A549 (cell line): Measurements from ENCODE around the gene ARHGEF28. TPM values are rescaled to one million over a fixed set of nuclear protein-coding genes. Genes with fewer than 3 reads are reported as not detected.

ENCODE experiments used
- ATAC-seq, 2 experiments: fragments of 200-7000 bp in 1 of 2; fragments of >200 bp in 1 of 2; cut with Nextera tagmentation in 1 of 2; cut with Tn5 transposase in 1 of 2; 3 replicates each; pipeline versions ENCODE4 v1.8.0 to v1.9.1; 2018 to 2020; ENCODE audit warnings: mild to moderate bottlenecking in 1 of 2, moderate library complexity in 1 of 2
- CTCF ChIA-PET: fragments of 300-600 bp; sonication (Branson Sonifier 250); formaldehyde crosslinking; extraction: SDS; loops from one replicate; lab custom pipeline; 2021; ENCODE audit warnings: antibody characterized with exemption, inconsistent platforms; lab: Yijun Ruan, JAX
- POLR2A ChIA-PET: fragments of 350-600 bp; formaldehyde crosslinking; extraction: SDS; loops from one replicate; lab custom pipeline; 2021; ENCODE audit warnings: antibody characterized with exemption, inconsistent platforms; lab: Yijun Ruan, JAX
- DNase-seq, 2 experiments: peaks; one replicate each; pipeline versions ENCODE4 v3.0.0 to v3.0.0-alpha.2; 2011 to 2016; ENCODE audit warnings: low read depth in 1 of 2, low spot score in 1 of 2
- FAIRE-seq: peaks from 2 replicates; lab custom pipeline; 2011; peaks lifted over from hg19 to GRCh38; lab: Jason Lieb, UNC
- H3K27ac ChIP-seq, 2 experiments: fragments of >200 bp; sonication (Bioruptor Twin); formaldehyde crosslinking; 3 replicates each; pipeline ENCODE4 v1.5.1; 2016 to 2017
- H3K4me1 ChIP-seq: fragments of >200 bp; sonication (Bioruptor Twin); formaldehyde crosslinking; 3 replicates; pipeline ENCODE4 v1.6.1; 2016
- H3K4me2 ChIP-seq: fragments of >200 bp; sonication (Bioruptor Twin); formaldehyde crosslinking; 3 replicates; pipeline ENCODE4 v1.6.1; 2016
- H3K4me3 ChIP-seq: fragments of >200 bp; sonication (Bioruptor Twin); formaldehyde crosslinking; 3 replicates; pipeline ENCODE4 v1.5.1; 2016
- H3K9me3 ChIP-seq: fragments of >200 bp; sonication (Bioruptor Twin); formaldehyde crosslinking; 3 replicates; pipeline ENCODE4 v1.6.1; 2016
- ATOH8 ChIP-seq: fragments of 250-450 bp; sonication (Bioruptor Pico); IDR thresholded peaks from 2 replicates; pipeline ENCODE4 v1.5.0; 2020; ENCODE audit warnings: low read depth, mild to moderate bottlenecking, moderate library complexity
- CTCF ChIP-seq: fragments of >200 bp; sonication (Bioruptor Twin); formaldehyde crosslinking; IDR thresholded peaks from 3 replicates; pipeline ENCODE4 v1.5.1; 2016
- EHMT2 ChIP-seq: fragments of 200-600 bp; sonication (generic); IDR thresholded peaks from 2 replicates; pipeline ENCODE4 v1.6.1; 2016; ENCODE audit warnings: antibody characterized with exemption, low read depth, mild to moderate bottlenecking, moderate library complexity
- FOSL2 ChIP-seq, 2 experiments: fragments of 450-650 bp in 1 of 2; fragments of >200 bp in 1 of 2; sonication (Bioruptor Twin) in 1 of 2; formaldehyde crosslinking; IDR thresholded peaks; 2 replicates each; pipeline versions ENCODE4 v1.5.0 to v1.6.1; 2016 to 2020; ENCODE audit warnings: mild to moderate bottlenecking in 1 of 2, moderate library complexity in 1 of 2
- HDAC2 ChIP-seq: fragments of 200-600 bp; sonication (generic); IDR thresholded peaks from 2 replicates; pipeline ENCODE4 v1.6.1; 2016
- HEYL ChIP-seq: fragments of 250-450 bp; sonication (Bioruptor Pico); IDR thresholded peaks from 2 replicates; pipeline ENCODE4 v1.8.0; 2021; ENCODE audit warnings: mild to moderate bottlenecking, moderate library complexity
- HMGXB4 ChIP-seq: fragments of 250-450 bp; sonication (Bioruptor Pico); IDR thresholded peaks from 2 replicates; pipeline ENCODE4 v1.5.0; 2021; ENCODE audit warnings: mild to moderate bottlenecking, moderate library complexity, borderline replicate concordance
- KDM1A ChIP-seq: fragments of 200-600 bp; sonication (generic); IDR thresholded peaks from 2 replicates; pipeline ENCODE4 v1.6.1; 2016; ENCODE audit warnings: low read depth, mild to moderate bottlenecking
- MAFK ChIP-seq: fragments of 450-650 bp; IDR thresholded peaks from 2 replicates; pipeline ENCODE4 v1.6.1; 2014; ENCODE audit not compliant: partially characterized antibody
- NFE2L2 ChIP-seq: fragments of 150-350 bp; conservative IDR thresholded peaks from 2 replicates; pipeline ENCODE4 v1.6.1; 2014; ENCODE audit warnings: low read length
- NPAS2 ChIP-seq: fragments of 250-450 bp; sonication (Bioruptor Pico); IDR thresholded peaks from 2 replicates; pipeline ENCODE4 v1.8.0; 2022; ENCODE audit warnings: mild to moderate bottlenecking, moderate library complexity, borderline replicate concordance
- PBX3 ChIP-seq: IDR thresholded peaks from 2 replicates; pipeline ENCODE4 v1.6.1; 2012
- POLR2A ChIP-seq: IDR thresholded peaks from 2 replicates; pipeline ENCODE4 v1.6.1; 2012; ENCODE audit warnings: mild to moderate bottlenecking, low read length
- POLR2AphosphoS2 ChIP-seq: conservative IDR thresholded peaks from 2 replicates; pipeline ENCODE4 v1.6.1; 2012; ENCODE audit warnings: low read length, improper control_type of control experiment, inconsistent platforms
- TP53 ChIP-seq: fragments of 250-450 bp; sonication (Bioruptor Pico); IDR thresholded peaks from 2 replicates; pipeline ENCODE4 v1.5.0; 2021; ENCODE audit warnings: mild to moderate bottlenecking, moderate library complexity
- USF2 ChIP-seq: fragments of 450-650 bp; IDR thresholded peaks from 2 replicates; pipeline ENCODE4 v1.6.1; 2014; ENCODE audit warnings: antibody characterized with exemption
- ZFP36 ChIP-seq: fragments of 450-650 bp; IDR thresholded peaks from 2 replicates; pipeline ENCODE4 v1.6.1; 2014; ENCODE audit warnings: borderline replicate concordance; ENCODE audit not compliant: partially characterized antibody
- WGBS: methylation state at CpG from one replicate; pipeline ENCODE4 v1.1.6; 2017; ENCODE audit errors: missing lambda C conversion rate; 5-methylcytosine and 5-hydroxymethylcytosine counted together
- polyA plus RNA-seq, 4 experiments: library from polyadenylated mRNA; depleted of rRNA in 3 of 4; stranded (reverse); fragments of >200 nt; fragmentation: RNase III in 1 of 4; extraction: RNeasy Plus Mini Kit Qiagen cat#74134 plus additional on column Dnase treatment in 1 of 4; gene quantifications; 2 replicates in 3 of 4; 3 replicates in 1 of 4; pipeline ENCODE4 v1.2.3, GENCODE V29; 2011 to 2017

ARHGEF28 gene
- polyA plus RNA-seq, 2 of the 4 experiments (the other 2 are of a cell fraction): 17.0 to 22.3 TPM

GRCh38 chr5:73620334-73620687, 5.7 kb upstream of the ARHGEF28 start:
- FAIRE-seq (no peak), ATAC-seq (no peak), DNase-seq (no peak)
- no peak overlapping the region; the same call in 2 of the 3 replicates for H3K4me2 ChIP-seq
- CTCF ChIA-PET: interaction anchor here (0.7 to 2.5 kb wide), 5 partner anchors 13 to 173 kb away, joined by 3 to 10 read pairs (median 3); no protein-coding TSS in a partner anchor
- 91% methylated on average over 1 of the region's 1 CpG for WGBS
- TF ChIP-seq POLR2A (no peak), MAFK (peak; percentile 87)
- H3K4me1 ChIP-seq: peaks cover 43% of the 10 kb centered on the region
- POLR2A ChIA-PET: no interaction called here
- no peaks in the 10 kb centered on the region for H3K9me3 ChIP-seq
- H3K4me3 ChIP-seq: no peak overlapping the region
- no peak overlapping the region for H3K27ac ChIP-seq

- FAIRE-seq (no peak), DNase-seq (no peak), ATAC-seq (no peak)
- ChIA-PET CTCF (interaction anchor here (0.7 to 6.1 kb wide), 4 partner anchors 12 to 173 kb away, joined by 3 to 33 read pairs (median 16); no protein-coding TSS in a partner anchor), POLR2A (no interaction called here)
- Histone ChIP-seq H3K4me1 (peaks cover 42% of the 10 kb centered on the region), H3K27ac (no peak overlapping the region; a peak in 1 of 6 replicates), H3K4me2 (no peak overlapping the region), H3K4me3 (no peak overlapping the region), H3K9me3 (no peaks in the 10 kb centered on the region)
- TF ChIP-seq HDAC2: 0 out of 2 replicates have a peak, but pooled peaks have one; percentile 25
- TF ChIP-seq KDM1A: peak; percentile 42; the same call in 1 of the 2 replicates
- TF ChIP-seq ATOH8 (CRISPR knock-in tag): no peak
- TF ChIP-seq HMGXB4 (CRISPR knock-in tag): no peak
- TF ChIP-seq ZFP36: no peak
- TF ChIP-seq HEYL (CRISPR knock-in tag): no peak
- no peak for TF ChIP-seq EHMT2
- TF ChIP-seq USF2: no peak
- no peak for TF ChIP-seq MAFK
- TF ChIP-seq NPAS2: no peak
- TF ChIP-seq FOSL2 (IDR thresholded peaks at IDR 0.05): no peak
- TF ChIP-seq FOSL2 (CRISPR knock-in tag; IDR thresholded peaks at IDR 0.05): no peak
- TF ChIP-seq POLR2AphosphoS2: no peak
- 92% methylated on average over 2 of the region's 2 CpGs for WGBS
These were observed 2.9 kb upstream of the ARHGEF28 start for GRCh38 chr5:73623060-73623459.

GRCh38 chr5:73623901-73624404, 2.0 kb upstream of the ARHGEF28 start:
- peaks cover 50% of the 10 kb centered on the region for H3K4me1 ChIP-seq
- ATAC-seq (no peak), DNase-seq (no peak), FAIRE-seq (no peak)
- H3K4me3 ChIP-seq: no peak overlapping the region
- H3K9me3 ChIP-seq: no peaks in the 10 kb centered on the region
- ChIA-PET POLR2A (interaction anchor here (1.2 to 1.9 kb wide), 2 partner anchors 13 to 69 kb away, joined by 3 to 9 read pairs; no protein-coding TSS in a partner anchor), CTCF (interaction anchor here (1.4 to 6.1 kb wide), 5 partner anchors 12 to 169 kb away, joined by 4 to 33 read pairs (median 5); no protein-coding TSS in a partner anchor)
- H3K4me2 ChIP-seq: peak overlapping the region; percentile 8; the same call in 2 of the 3 replicates
- peak overlapping the region; percentile 20 to 52; a peak in 4 of 6 replicates for H3K27ac ChIP-seq
- 65% methylated on average over 2 of the region's 2 CpGs for WGBS
- TF ChIP-seq HMGXB4 (CRISPR knock-in tag): no peak
- no peak for TF ChIP-seq ATOH8 (CRISPR knock-in tag)
- TF ChIP-seq PBX3: no peak
- no peak for TF ChIP-seq CTCF
- TF ChIP-seq TP53 (CRISPR knock-in tag): no peak
- TF ChIP-seq HDAC2: no peak
- TF ChIP-seq NFE2L2: no peak
- TF ChIP-seq POLR2AphosphoS2: no peak
